Activated B cell treated with CpG ODN at 0.5 μM for 24 hours (primary cell): ENCODE measurements around the gene C5orf15. TPM values are rescaled to one million over a fixed set of nuclear protein-coding genes. Genes with fewer than 3 reads are reported as not detected.

Experiments
- ATAC-seq: fragments of 200-7000 bp; cut with Tn5 transposase; one replicate; pipeline ENCODE4 v1.10.0; 2021; ENCODE audit warnings: low read depth, mild to moderate bottlenecking, moderate library complexity
- CTCF ChIA-PET: fragments of 350-600 bp; sonication (Branson Sonifier 250); formaldehyde crosslinking; loops from one replicate; lab custom pipeline; 2021; ENCODE audit warnings: antibody characterized with exemption; lab: Charles Lee
- POLR2A ChIA-PET: fragments of 350-600 bp; sonication (Branson Sonifier 250); formaldehyde crosslinking; loops from one replicate; lab custom pipeline; 2021; ENCODE audit warnings: antibody characterized with exemption; lab: Charles Lee
- DNase-seq: peaks from one replicate; pipeline ENCODE4 v3.0.0; 2022
- H3K27ac Mint-ChIP-seq: one replicate; pipeline ENCODE4 v1.8.0; 2020; ENCODE audit warnings: mixed read lengths
- H3K27me3 Mint-ChIP-seq: one replicate; pipeline ENCODE4 v1.8.0; 2021; ENCODE audit warnings: mixed read lengths
- H3K36me3 Mint-ChIP-seq: one replicate; pipeline ENCODE4 v1.8.0; 2021; ENCODE audit warnings: low read depth, mixed read lengths
- H3K4me1 Mint-ChIP-seq: one replicate; pipeline ENCODE4 v1.8.0; 2021; ENCODE audit warnings: mixed read lengths
- H3K4me3 Mint-ChIP-seq: one replicate; pipeline ENCODE4 v1.8.0; 2020; ENCODE audit warnings: mild to moderate bottlenecking, mixed read lengths
- H3K9me3 Mint-ChIP-seq: one replicate; pipeline ENCODE4 v1.8.0; 2020; ENCODE audit warnings: mixed read lengths
- intact Hi-C: fragments of 100-400 bp; cut with micrococcal nuclease; formaldehyde crosslinking; loops from one replicate; pipeline ENCODE4 v1.15.1; 2024
- total RNA-seq: library from RNA; stranded (reverse); gene quantifications from 2 replicates; pipeline ENCODE4 v1.2.3, GENCODE V29; 2022
- TF ChIP-seq, protein P1 (sequence below): fragments of 200-600 bp; IDR thresholded peaks from one replicate; pipeline ENCODE4 v1.8.0; 2022; ENCODE audit warnings: antibody characterized with exemption, mild to moderate bottlenecking

Gene C5orf15
- total RNA-seq, 1 donor from 2014 or later: 25.7 TPM

DNA sequence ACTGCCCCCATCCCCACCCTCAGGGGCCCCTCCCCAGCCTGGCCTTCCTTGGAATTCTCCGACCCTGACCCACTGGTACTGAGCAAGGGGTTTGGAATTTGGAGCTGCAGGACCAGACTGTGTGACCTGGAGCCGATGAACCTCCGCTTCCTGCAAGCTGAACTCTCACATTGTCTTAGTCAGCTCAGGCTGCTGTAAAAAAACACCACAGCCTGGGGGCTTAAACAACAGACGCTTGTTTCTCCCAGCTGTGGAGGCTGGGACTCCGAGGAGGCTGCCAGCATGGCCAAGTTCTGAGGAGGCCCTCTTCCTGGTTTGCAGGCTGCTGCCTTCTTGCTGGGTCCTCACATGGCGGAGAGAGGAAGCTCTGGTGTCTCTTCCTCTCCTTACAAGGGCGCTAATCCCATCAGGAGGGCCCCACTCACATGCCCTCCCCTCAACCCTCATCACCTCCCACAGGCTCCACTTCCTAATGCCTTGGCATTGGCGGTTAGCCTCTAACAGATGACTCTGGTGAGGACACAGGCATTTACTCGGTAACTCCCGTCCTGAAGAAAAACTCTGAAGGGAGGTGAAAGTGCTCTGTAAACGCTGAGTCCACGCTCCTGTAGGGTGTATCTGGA lies 42.4 kb downstream of the C5orf15 start:
- Mint-ChIP-seq H3K4me1 (peaks cover 69% of the 10 kb centered on the region), H3K36me3 (no peaks in the 10 kb centered on the region), H3K4me3 (no peak overlapping the region), H3K27ac (no peak overlapping the region), H3K27me3 (no peaks in the 10 kb centered on the region), H3K9me3 (no peaks in the 10 kb centered on the region)
- DNase-seq: no peak
- ChIA-PET CTCF (no interaction called here), POLR2A (interaction anchor here (0.6 kb wide), 1 partner anchor 1224 kb away, joined by 5 read pairs; no protein-coding TSS in a partner anchor)
- TF ChIP-seq, protein P1, sequence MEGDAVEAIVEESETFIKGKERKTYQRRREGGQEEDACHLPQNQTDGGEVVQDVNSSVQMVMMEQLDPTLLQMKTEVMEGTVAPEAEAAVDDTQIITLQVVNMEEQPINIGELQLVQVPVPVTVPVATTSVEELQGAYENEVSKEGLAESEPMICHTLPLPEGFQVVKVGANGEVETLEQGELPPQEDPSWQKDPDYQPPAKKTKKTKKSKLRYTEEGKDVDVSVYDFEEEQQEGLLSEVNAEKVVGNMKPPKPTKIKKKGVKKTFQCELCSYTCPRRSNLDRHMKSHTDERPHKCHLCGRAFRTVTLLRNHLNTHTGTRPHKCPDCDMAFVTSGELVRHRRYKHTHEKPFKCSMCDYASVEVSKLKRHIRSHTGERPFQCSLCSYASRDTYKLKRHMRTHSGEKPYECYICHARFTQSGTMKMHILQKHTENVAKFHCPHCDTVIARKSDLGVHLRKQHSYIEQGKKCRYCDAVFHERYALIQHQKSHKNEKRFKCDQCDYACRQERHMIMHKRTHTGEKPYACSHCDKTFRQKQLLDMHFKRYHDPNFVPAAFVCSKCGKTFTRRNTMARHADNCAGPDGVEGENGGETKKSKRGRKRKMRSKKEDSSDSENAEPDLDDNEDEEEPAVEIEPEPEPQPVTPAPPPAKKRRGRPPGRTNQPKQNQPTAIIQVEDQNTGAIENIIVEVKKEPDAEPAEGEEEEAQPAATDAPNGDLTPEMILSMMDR: no peak
- no peak for ATAC-seq
- intact Hi-C loops: no loop called here

DNA sequence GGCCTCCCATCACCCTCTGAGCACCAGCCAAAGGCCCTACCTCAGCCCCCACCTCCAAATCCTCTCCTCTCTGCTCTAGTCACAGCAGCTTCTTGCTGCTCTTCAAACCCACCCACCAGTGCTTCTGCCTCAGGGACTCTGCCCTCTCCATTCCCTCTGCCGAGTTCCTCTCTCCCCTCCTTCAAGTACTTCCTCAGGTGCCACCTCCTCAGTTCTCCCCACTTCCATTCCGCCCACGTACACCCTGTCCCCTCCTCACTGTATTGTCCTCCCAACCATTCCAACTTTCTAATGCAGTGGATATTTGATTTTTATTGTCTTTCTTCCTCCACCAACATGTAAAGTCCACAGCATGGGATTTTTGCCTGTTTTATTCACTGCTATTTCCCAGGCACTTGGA lies 43.2 kb downstream of the C5orf15 start:
- Mint-ChIP-seq H3K27me3 (no peaks in the 10 kb centered on the region), H3K4me3 (no peak overlapping the region), H3K9me3 (no peaks in the 10 kb centered on the region), H3K27ac (no peak overlapping the region), H3K36me3 (no peaks in the 10 kb centered on the region), H3K4me1 (peaks cover 68% of the 10 kb centered on the region)
- TF ChIP-seq, protein P1: no peak
- POLR2A ChIA-PET: interaction anchor here (1.3 kb wide), 1 partner anchor 527 kb away, joined by 3 read pairs; no protein-coding TSS in a partner anchor
- ATAC-seq (no peak), DNase-seq (no peak)
- intact Hi-C loops: no loop called here
- CTCF ChIA-PET: interaction anchor here (0.6 kb wide), 1 partner anchor 56 kb away, joined by 3 read pairs; no protein-coding TSS in a partner anchor

DNA sequence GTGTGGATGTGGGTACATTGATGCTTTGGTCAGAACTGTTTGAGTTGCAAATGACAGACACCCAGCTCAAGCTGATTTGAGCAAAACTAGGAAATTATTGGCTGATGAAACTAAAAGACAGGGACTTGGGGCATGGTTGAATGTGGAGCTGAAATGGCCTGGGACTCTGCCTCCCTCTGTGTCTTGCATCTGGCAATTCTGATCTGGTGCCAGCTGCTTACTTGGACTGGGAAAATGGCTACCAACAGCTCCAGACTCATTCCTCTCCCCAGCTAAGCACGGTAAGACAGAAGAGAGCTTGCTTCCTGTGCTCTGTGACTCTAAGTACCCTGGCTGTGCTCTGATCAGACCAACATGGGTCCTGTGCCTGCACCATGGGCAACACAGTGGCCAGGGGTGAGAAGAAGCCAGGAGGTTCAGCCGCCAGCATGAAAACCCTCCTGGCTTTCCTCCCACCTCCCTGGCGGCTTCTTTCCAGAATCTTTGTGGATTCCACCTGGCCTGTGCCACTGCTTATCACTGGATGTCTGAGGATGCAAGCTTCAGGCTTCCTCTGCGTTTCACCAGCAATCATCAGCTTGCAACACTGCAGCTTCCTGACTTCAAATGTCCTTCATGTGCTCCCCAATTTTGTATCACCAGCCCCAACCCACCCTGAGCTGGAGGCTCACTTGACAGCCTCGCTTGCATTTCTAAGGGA lies 44.1 kb downstream of the C5orf15 start:
- Mint-ChIP-seq H3K4me3 (no peak overlapping the region), H3K36me3 (no peaks in the 10 kb centered on the region), H3K4me1 (peaks cover 68% of the 10 kb centered on the region), H3K27ac (no peak overlapping the region), H3K27me3 (no peaks in the 10 kb centered on the region), H3K9me3 (no peaks in the 10 kb centered on the region)
- ATAC-seq (no peak), DNase-seq (no peak)
- ChIA-PET POLR2A (interaction anchor here (0.7 to 1.3 kb wide), 2 partner anchors 13 to 526 kb away, joined by 3 to 5 read pairs; no protein-coding TSS in a partner anchor), CTCF (interaction anchor here (0.6 kb wide), 1 partner anchor 55 kb away, joined by 3 read pairs; no protein-coding TSS in a partner anchor)
- TF ChIP-seq, protein P1: no peak
- intact Hi-C loops: no loop called here

DNA sequence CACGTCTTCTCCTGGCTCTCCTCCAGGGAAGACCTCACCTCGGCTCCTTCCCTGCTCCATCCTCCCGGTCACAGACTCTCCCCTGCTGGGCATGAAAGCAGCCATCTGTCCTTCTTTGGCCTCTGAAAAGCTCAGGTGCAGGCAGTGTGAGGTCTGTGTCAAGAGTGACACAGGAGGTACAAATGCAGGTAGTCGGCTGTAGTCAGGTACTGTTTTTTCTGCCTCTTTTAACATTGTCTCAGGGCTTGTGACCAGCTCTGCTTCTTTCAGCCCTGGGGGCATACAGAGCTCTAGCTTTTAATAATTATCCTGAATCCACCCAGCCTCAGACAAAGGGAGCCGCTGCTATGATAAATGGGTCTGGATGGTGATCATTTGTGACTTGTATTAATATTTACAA lies 46.4 kb downstream of the C5orf15 start:
- TF ChIP-seq, protein P1: no peak
- ATAC-seq (no peak), DNase-seq (no peak)
- Mint-ChIP-seq H3K27ac (no peak overlapping the region), H3K9me3 (no peaks in the 10 kb centered on the region), H3K27me3 (no peaks in the 10 kb centered on the region), H3K36me3 (no peaks in the 10 kb centered on the region), H3K4me3 (no peak overlapping the region), H3K4me1 (peaks cover 52% of the 10 kb centered on the region)
- ChIA-PET POLR2A (interaction anchor here (1.1 kb wide), 1 partner anchor 8 kb away, joined by 5 read pairs; no protein-coding TSS in a partner anchor), CTCF (no interaction called here)
- intact Hi-C loops: no loop called here

DNA sequence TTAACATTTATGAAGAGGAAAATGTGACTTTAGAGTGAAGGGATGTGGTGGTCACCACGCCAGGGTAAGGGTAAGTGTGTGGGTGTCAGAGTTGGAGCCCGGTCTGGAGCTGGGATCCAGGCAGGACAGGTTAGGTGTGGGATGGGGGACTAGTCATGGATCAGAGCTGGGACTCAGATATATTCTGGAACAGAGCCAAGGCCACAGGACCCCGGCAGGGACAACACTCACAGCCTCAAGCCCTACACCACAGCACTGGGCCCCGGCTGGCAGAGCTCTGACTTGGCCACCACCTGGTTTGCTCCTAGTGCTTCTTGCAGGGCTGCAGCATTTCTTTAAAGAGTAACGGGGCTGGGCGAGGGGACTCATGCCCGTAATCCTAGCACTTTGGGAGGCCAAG lies 47.4 kb downstream of the C5orf15 start:
- Mint-ChIP-seq H3K27me3 (no peaks in the 10 kb centered on the region), H3K4me3 (no peak overlapping the region), H3K36me3 (no peaks in the 10 kb centered on the region), H3K9me3 (no peaks in the 10 kb centered on the region), H3K27ac (no peak overlapping the region), H3K4me1 (peaks cover 57% of the 10 kb centered on the region)
- no peak for ATAC-seq
- intact Hi-C loops: no loop called here
- no peak for DNase-seq
- TF ChIP-seq, protein P1: no peak
- CTCF ChIA-PET: no interaction called here
- POLR2A ChIA-PET: interaction anchor here (0.9 to 1.1 kb wide), 2 partner anchors 9 to 47 kb away, joined by 3 to 5 read pairs; no protein-coding TSS in a partner anchor
